ENCODE measurements around the gene TACC2.

GRCh38 chr10:122170802-122171201 is 181.8 kb downstream of the TACC2 start:
- TF ChIP-seq REST (IDR thresholded peaks at IDR 0.05; ENCODE audit: insufficient read depth in 1 of 2, low read depth in 2 of 2, low read length in 2 of 2) (no peak), POLR2AphosphoS5 (IDR thresholded peaks at IDR 0.05; ENCODE audit: low read depth, low read length) (no peak), SIN3A (IDR thresholded peaks at IDR 0.05; ENCODE audit: borderline replicate concordance, insufficient read depth, low read length) (no peak)

All from PFSK-1 (cell line).